ELF-1 (cell line): ENCODE data around the gene COL11A2.
A peak's percentile ranks its signal among the peaks of the same experiment; 100 is the strongest.

ENCODE experiments used
- DNase-seq: peaks from one replicate; pipeline ENCODE4 v3.0.0-alpha.2; 2016; ENCODE audit warnings: low read depth, low spot score

Gene COL11A2

GRCh38 chr6:33172688-33173534, 19.4 kb downstream of the COL11A2 start:
- no peak for DNase-seq

DNA sequence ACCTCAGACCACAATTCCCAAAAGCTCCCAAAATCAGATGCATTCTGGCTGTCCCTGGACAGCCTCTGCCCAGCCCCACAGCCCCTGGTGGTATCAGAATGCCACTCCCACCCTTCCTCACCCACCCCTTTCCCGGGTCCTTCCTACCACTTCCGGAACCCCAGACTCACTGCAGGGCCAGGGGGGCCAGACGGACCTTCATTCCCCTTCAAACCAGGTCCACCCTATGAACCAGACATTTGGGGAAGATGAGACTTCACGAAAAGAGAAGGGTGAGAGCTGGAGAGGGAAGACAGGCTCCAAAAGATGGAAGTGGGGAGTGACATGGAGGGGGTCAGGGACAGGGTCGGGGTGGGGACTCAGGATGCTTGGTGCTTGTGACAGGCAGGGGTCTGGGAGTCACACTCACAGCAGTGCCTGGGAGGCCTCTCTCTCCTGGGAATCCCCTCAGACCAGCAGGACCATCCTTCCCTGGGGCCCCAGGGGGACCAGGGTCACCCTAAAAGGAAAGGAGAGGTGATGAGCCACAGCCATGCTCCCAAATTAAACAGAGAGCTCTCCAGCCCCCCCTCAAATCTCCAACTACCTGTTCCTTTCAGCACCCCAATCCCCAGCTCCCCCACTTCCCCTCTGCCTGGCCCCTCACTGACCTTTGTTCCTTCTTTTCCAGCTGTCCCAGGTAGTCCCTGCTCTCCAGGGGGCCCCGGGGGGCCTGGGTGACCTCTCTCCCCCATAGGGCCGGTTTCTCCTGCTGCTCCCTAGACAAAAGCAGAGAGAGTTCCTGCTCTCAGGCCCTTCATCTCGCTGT, 20.2 kb downstream of the COL11A2 start:
- no peak for DNase-seq

DNA sequence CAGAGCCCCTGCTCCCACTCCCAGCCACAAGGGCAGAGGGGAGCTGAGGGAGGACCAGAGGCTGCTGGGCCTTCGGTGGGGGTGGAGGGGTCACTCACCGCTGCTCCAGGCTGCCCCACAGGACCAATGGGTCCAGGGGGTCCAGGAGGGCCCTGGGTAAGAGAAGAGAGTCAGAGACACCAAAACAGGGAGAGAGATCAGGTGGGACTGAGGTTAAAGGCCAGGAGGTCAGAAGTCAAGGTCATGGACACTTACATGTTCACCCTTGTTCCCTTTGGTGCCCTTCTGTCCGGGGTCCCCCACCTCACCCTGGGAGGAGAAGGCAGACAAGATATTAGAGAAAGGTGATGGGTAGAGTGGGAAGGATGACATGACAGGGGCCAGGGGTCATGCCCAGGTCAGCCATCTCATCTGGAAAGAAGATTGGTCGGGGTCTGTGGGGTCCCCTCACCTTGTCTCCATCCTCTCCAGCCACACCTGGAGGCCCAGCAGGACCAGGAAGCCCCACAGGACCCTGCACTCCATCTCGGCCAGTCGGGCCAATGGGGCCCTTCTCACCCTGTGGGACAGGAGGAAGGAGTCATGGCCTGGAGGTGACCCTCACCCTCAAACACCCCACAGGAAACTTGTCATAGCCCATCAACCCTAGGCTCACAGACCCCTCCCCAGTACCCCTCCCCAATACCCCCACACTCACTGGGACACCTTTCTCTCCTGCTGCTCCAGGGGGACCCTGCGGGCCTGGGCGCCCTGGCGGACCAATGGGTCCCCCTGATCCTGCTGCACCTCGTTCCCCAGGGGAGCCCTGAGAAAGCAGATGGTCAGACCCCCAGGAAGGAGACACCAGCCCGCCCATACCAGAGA, 21.0 kb downstream of the COL11A2 start:
- DNase-seq: no peak

- DNase-seq: no peak
Observed at GRCh38 chr6:33170176-33171015, 21.9 kb downstream of the COL11A2 start.

DNA sequence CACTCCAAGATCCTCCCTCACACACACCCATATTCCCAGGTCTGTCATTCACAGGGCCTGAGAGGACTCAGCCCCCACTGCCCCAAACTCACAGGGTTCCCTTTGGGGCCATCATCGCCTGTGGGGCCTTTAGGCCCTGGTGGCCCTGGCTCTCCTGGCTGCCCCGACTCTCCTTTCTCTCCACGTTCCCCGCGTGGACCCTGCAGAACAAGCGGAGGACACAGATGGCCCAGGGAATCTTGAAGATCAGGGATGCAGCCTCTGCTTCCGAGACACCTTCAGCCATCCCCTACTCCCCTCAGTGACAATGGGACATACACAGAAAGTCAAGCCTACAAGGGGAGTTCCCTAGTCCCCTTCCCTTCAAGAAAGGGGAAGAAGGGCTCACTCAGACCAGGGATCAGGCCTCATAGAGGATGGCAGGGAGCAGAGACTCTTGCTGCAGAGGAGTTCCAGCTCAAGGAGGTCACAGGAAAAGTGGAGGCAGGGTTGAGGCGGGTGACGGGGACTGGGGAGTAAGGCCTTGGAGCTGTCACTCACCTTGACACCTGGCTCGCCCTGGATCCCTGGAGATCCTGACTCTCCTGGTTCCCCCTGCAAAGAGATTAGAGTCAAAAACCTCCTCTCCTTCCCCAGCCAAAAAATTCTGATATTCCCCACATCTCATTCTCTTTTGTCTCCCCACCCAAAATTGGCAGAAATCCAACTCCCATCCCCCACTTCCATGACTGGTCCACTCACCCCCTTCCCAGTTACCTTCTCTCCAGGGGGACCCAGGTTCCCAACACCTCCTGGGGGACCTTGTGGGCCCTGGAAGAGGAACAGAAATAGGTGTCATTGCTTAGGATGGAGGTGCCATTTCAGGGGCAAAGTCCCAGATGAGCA, 22.7 kb downstream of the COL11A2 start:
- DNase-seq: no peak

DNA sequence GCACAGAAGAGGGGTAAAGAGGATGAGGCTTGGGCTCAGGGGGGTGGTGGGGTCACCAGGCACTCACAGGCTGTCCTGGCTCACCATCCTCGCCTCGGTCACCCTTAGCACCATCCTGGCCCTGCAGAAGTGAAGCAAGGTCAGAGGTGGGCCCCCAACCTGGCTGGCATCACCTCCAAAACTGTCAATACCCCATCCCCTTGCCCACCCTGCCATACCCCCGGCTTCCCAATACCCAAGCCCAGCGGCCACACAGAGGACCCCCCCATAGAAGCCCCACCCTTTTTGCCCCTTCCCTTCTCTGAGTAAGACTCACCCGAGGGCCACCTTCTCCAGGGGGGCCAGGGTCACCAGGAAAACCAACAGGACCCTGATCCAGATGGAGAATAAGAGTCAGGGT, 23.6 kb downstream of the COL11A2 start:
- DNase-seq: no peak

GRCh38 chr6:33168284-33168601, 24.0 kb downstream of the COL11A2 start:
- DNase-seq: no peak

DNA sequence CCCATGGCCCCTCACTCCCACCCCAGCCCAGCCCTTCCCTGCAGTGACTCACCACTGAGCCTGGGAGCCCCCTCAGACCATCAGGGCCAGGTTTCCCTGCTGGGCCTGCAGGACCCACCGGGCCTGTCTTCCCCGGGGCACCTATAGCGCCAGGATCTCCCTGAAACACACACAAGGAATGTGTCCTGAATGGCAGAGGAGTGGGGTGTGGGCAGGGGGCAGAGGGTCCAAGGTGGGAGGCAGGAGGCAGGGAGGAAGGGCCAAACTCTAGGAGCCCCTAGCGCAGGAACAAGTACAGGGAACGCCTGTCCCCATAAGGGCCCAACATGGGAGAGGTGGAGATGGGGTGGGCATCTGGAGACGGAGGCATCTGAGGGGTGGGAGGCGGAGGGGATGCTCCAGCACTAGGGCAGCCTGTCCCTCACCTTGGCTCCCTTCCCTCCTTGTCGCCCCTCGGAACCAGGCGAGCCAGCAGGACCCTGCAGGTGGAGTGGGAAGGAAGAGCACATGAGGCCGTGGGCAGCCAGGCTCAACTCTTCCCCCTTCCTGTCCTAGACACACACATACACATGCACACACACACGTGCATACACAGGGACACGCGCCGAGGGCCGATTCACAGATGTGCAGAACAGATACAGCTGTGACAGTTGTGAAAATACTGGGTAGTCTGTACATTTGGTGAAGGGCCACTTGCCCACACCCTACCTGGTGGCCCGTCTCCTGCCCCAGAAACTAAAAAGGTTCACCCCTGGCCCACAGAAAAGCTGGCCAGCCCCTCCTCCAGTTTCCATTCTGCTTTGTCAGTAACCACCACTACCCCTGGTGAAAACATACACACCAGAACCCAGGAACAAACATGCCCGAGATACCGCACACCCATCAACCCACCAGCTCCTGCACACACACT, 24.6 kb downstream of the COL11A2 start:
- no peak for DNase-seq

- no peak for DNase-seq
Observed at GRCh38 chr6:33166811-33167210, 25.5 kb downstream of the COL11A2 start.

GRCh38 chr6:33166363-33166762, 25.9 kb downstream of the COL11A2 start:
- no peak for DNase-seq

GRCh38 chr6:33165581-33166258, 26.5 kb downstream of the COL11A2 start:
- DNase-seq: no peak

GRCh38 chr6:33164665-33165373, 27.4 kb downstream of the COL11A2 start:
- DNase-seq: no peak

- DNase-seq: no peak
Observed at GRCh38 chr6:33164176-33164575, 28.1 kb downstream of the COL11A2 start.

GRCh38 chr6:33163540-33163939, 28.7 kb downstream of the COL11A2 start:
- DNase-seq: no peak

DNA sequence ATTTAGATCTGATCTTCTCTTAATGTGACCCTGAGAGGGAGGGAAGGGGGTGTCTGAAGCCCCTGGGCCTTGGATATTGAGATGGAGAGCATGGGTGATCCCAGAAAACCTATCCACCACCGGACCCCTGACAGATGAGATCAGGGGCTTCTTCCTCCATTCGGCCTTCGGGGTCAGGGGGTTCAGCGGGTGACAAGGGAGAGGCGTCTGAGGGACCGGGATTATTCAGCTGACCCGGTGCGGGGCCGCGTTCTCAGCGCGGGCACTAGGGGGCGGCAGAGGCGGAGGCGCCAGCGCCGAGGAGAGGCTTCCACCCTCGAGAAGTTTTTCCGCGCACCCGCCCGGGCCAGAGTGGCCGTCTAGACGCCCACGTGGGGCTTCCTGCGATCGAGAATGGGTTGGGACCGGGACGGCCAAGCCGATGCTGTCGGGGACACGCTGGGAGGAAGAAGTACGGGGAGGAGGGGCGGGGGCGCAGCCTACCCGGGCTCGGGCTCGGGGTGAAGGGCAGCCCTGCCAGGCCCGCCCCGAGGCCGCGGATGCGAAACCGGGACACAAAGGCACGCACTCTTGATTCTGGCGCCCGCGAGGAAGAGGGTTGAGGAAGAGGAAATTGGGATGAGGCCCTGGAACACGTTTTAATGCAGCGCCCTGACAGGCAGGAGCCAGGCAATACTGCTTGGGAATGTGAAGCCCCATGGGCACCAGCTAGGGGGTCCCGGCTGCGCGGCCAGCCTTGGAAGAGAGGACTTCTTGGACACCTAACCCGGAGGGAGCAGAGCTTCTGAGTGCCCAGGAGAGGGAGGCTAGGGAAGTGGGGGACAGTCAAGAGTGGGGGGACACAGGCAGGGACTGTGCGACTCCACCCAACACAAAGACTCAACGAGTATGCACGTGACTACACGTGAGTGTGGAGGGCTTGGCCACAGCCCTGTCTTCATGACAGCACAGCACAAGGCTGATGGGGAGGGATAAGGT, 30.6 kb downstream of the COL11A2 start:
- peak; percentile 76 for DNase-seq

- DNase-seq: no peak
Observed at GRCh38 chr6:33160728-33161344, 31.4 kb downstream of the COL11A2 start.
